Fibroblast of skin of scalp (primary cell): ENCODE results near the gene LRRC61. TPM values are rescaled to one million over a fixed set of nuclear protein-coding genes. Genes with fewer than 3 reads are reported as not detected.
"Not testable (repeated sequence)": the region's sequence is repeated elsewhere in the genome, so short reads cannot be mapped to it uniquely, and the experiment has no call there.

ENCODE experiments used
- DNase-seq: peaks from one replicate; pipeline ENCODE4 v3.0.0-alpha.2; 2013
- polyA plus RNA-seq, 2 experiments: library from polyadenylated mRNA; unstranded; fragments of 120-200 nt; gene quantifications; one replicate each; pipeline ENCODE4 v1.2.1, GENCODE V29; 2013; ENCODE audit not compliant: insufficient read length in 2 of 2

The LRRC61 gene, protein sequence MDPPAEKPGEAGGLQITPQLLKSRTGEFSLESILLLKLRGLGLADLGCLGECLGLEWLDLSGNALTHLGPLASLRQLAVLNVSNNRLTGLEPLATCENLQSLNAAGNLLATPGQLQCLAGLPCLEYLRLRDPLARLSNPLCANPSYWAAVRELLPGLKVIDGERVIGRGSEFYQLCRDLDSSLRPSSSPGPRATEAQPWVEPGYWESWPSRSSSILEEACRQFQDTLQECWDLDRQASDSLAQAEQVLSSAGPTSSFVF
- polyA plus RNA-seq (2013, experiment 1 of 2; ENCODE audit: insufficient read length): 0.72 TPM
- polyA plus RNA-seq (2013, experiment 2 of 2; ENCODE audit: insufficient read length): 1.2 TPM

DNA sequence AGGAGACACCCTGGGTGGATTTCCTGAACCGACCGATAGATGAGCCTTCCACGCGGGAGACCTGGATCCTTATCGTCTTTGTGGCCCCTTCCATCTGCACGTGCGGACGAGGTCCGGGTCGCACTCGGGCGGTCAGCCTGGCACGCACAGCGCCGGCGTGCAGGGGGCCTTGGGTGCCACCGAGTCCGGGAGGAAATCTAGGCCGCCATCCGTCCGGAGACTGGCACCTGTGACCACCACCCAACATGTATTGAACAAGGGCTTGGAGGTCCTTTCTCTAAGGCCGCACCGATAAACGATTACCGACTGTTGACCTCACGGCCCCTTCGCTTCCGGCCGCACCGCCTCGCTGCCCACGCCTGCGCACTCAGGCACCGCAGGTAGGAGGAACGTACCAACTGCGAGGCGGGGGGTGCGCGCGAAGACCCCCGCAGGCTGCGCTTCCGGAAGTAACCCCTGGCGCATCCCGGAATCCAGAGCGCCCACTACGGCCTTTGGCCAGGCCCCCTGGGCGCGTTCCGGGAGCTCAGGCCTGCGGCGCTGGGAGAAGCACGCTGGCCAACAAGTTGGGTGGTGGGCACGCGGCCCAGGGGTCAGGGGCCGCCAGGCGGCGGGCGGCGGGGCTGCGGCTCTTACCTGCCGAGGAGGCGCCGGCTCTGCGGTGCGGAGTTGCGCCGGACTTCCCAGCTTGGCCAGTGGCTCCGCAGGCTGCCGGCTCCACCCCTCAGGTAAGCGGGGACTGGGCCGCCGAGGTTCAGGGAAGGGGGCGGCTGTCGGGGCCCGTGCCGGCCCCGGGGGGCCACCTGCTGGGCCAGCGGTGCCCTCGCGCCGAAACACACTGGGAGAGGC is at the start of gene LRRC61, which contains the start of gene ACTR3C:
Gene LRRC61 (plus strand): TSS at position 523 of the 849 bp plus-strand sequence. CDS start 13,507 bp downstream, outside the sequence.
Gene ACTR3C (minus strand): TSS at position 713 of the 849 bp plus-strand sequence. CDS start 28,249 bp downstream, outside the sequence.
- peak; percentile 8 for DNase-seq

DNA sequence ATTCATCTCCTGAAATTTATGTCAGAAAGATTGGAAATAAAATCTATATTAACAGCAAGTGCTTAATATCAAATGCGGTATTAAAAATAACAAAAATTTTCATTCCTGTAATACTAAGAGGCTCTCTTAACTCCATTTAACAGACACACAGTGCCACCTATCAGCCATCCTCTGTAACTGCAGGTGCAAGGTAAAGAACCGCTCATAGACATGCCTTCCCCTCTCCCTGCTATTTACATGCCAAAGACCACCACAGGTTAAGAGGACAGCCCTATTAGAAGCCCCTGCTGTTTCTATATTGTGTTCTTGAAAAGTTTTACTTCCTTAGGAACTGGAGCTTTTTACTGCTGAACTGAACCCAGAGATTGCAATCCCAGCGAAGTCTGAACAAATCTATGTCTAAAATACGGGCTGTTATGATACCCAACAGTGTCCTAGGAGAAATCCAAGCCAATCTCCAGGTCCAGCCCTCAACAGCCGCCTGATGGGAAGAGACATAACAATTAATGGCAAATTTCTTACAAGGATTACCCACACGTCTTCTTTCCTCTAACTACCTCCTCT is 46.9 kb upstream of the LRRC61 start:
- peak; percentile 35 for DNase-seq

DNA sequence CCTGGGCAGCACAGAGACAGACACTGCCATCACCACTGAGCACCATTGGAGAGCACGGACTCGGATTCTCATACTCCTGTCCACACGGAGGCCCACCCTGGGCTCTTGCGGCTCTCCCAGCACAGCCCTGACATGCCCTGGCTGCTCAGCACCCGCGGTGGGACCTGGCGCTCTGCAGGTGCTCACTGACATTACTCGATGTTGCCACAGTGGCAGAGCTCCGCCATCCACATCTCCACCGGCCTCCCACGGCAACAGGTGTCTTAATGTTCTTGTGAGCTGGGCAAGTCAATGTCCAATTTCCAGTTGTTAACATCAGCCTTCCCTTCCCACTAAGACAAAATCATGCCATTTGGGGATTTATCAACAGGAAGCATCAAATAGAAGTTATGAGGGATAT is 44.8 kb upstream of the LRRC61 start:
- DNase-seq: not testable (repeated sequence)

DNA sequence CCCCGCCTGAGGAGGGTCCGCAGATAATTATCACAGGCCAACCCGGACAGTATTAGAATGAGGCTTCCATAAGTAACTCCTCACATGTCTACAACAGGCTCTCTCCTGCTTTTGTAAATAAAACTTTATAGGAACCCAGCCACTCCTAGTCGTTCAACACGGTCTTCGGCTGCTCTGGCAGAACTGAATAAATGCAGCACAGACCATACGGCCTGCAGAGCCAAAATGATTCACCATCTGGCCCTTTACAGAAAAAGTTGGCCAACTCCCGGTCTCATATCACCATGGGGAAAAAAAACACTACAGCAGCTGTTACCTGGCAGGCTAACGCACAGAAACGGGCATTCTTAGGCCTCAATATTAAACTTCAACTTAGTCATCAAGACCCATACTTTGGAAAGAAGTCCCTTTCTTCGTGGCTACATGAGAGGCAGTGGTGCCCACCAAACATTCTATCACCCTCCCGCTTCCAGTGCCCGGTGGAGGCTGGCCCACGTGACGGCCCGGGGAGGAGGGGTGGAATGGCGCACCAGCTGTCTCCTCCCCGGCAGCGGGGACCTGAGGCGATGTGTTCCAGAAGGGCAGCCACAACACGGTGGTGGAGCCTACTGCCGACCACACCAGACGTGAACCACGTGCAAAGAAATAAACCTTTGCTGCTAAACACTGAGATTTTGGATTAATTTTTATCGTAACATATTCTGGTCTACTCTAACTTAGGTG is 41.3 kb upstream of the LRRC61 start:
- DNase-seq: not testable (repeated sequence)

DNA sequence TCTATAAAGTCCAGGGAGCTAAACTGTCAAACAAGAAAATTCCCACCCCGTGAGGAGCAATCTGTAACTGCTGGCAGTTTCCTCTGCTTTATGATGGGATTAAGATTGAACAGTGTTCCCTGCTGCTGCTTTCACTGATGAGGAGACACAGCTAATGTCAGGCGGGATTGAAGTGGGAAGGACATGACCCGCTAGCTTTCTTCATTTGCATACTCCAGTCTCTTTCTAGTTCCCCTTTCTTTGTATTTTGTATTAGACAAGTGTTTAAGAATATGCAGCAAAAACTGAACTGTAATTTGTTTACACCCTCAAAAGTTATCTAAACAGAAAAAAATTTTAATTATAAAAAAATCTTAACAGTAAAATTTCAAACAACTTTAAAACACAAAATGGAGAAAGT is 40.0 kb upstream of the LRRC61 start:
- DNase-seq: not testable (repeated sequence)

DNA sequence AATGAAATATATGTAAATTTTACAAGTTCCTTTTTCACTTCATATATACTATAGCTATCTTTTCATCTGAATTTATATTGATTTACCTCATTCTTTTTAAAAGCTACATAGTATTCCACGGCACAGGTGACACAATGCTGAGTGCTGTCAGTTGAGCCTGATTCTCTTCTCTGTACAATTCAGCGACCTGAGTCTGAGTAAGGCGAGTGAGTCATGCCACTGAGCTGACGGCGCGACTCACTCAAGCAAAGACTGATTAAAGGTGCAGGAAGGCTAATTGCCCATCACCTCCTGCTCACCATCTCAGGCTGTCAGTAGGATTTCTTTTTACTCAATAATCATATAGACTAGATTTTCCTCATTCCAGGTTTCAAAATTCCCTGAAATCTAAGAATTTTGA is 39.5 kb upstream of the LRRC61 start:
- DNase-seq: not testable (repeated sequence)

DNA sequence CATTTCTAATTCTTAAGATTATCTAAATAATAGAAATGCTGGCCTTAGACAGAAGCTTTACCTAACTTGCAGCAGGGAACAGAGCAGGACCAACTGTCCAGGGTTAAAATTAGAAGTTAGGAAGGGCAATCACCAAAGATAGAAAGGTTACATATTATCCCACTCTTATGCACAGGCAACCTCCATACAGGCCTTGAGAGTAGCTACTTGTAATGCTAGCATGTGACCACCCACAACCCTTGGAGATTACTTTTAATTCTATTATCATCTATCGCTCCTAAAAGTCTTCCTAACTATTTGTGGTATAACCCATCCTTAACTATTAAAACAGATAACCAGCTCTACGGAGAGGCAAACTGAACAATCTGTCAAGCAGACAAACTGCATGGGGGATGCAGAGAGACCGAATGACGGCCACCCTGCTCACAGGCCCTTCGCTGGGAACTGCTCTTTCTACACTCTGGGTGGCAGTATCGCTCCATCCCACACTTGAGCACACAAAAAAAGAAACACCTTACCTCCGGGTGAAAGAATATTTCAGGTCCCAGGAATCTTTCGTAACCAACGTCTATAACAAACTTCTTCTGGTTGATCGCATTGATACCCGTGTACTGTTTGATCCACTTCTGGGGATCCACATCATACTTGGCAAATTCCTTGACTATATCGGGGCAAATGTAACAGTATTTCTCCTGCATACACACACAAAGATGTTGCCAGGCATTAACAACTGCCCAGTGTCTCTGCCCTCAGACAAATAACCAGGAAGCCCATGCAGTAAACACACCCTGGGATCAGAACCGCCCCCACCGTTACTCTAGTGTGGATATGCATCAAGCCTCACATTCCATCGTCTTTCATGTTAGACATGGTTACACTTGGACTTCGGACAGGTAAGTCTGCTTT is 37.1 kb upstream of the LRRC61 start:
- DNase-seq: not testable (repeated sequence)

DNA sequence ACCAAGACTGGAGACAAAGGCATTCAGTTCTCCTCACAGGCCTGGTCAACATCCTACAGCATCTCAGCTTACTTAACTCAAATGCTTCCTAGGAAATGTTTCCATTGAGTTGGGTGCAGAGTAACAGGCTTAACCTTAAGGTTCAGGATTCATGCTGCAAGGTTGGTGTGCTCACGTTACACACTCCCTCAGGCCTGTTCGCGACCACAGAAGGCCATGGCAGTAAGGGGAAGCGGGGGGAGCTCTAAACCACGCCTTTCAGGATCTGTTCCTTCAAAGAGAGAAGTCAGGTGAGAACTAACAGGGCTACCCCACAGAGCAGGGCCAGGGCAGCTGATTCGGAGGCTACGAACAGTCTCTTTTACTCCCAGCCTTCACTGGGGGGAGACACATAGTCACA is 35.3 kb upstream of the LRRC61 start:
- DNase-seq: not testable (repeated sequence)

DNA sequence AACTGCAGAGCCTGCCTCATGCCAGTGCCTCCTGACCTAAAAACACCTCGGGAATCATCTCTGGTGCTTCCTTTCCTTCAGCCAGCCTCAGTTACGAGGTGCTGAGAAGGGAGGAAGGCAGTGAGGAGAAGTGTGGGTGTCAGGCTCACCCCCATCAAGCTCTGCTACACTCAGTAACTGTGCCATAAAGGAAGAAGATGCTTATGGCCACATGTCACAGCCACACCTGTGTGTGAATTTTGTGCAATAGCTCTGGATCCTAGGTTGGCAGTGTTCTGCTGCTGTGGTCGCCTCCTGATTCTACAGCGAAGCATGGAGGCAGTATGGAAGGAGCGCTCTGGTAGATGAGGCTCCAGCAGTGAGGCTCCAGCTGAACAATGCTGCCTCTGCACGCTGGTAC is 34.3 kb upstream of the LRRC61 start:
- DNase-seq: not testable (repeated sequence)

DNA sequence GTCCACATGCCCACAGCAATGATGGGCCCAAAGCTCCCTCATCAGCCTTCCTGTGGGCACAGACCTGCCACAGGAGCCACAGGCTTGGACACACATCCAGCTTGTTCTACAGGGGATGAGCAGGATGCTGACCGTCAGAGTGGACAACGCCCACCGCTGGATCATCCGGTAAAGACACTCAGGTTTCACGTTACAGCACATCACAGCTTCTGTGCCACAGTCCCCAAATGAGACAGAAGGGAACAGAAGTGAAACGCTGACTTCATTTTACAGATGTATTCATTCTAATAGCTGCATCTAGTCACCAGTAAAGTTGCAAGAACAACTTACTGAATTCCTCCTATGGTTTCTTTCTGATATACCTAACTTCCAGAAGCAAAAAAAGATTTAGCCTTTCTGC is 32.8 kb upstream of the LRRC61 start:
- not testable (repeated sequence) for DNase-seq

DNA sequence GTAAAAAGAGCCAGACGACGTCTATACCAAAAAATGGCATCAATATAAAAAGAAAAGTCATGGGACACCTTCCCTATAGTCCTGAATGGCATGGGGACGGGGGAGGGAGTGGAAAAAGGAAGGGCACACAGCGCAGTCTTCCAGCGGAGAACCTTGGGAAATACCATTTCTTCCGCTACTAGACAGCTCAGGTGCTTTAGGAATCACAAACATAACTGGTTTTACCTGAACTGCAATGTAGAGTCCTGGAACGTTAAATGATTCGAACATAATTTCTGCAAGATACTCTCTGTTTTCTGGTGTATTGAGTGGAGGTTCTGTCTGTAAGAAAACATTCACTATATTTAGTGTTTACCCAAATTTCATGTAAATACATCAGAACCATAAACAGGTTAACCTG is 28.1 kb upstream of the LRRC61 start:
- not testable (repeated sequence) for DNase-seq

DNA sequence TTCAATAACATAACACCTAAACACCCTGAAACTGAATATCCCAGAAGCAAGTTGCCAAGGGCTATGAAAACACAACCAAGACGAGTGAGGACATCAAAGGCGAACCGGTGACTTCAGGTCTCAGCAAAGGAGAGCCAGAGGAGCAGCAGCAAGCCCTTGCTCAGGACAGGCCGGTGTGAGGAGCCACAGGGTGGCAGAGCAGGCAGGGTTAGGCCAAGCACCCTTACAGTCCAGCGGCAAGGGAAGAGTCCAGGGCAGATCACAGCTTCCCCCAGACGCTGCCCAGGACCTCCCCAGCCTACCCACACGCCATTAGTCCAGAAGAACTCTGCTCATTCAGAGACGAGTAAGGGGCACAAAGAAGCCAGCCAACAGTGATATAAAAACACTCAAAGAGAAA is 27.5 kb upstream of the LRRC61 start:
- DNase-seq: not testable (repeated sequence)

DNA sequence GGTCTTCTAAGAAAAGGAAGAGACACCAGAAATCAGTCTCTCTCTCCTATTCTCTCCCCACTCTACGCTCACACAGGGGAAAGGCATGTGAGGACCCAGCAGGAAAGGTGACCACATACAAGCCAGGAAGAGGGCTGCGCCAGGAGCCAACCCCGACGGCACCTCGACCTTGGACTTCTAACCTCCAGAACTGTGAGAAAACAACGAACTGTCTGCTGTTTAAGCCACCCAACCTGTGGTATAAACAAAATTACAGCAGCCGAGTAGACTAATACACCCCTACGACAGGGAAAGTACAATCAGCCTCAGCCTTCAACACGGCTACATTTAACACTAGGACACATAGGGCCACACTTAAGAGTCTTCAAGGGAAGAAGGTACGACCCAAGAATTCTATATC is 26.4 kb upstream of the LRRC61 start:
- DNase-seq: not testable (repeated sequence)

DNA sequence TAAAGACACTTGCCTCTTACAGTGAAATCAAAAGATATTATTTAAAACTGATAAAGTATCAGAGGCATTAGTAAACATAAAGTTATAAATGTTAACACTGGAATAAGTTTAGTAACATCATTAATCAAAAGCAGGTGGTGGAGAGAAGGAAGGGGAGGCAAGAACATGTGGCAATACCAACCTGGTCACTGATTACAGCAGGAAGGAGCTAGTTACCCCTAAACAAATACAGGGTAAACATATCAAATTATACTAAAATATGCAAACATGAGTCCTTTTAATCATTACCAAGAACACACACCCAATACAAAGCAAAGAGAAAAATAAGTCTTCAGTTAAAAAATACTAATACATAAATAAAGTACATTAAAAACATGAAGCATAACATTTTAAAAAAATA is 25.2 kb upstream of the LRRC61 start:
- DNase-seq: not testable (repeated sequence)

DNA sequence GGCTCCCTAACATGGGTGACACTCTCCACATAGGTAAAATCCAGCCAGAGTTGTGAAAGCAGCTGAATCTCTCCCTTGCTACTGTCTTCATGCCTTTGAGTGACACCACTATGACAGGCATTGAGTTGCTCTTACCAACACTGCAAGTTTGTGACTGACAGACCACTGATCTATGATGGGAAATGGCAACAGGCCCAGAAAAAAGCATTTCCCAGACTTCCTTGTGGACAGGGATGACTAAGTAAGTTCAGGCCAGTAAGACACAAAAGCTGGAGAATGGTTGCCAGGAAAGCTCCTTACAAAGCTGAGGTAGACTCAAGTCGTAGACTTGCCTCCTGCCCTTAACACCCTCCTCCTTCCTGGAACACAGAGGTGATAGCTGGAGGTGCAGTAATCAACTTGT is 20.2 kb upstream of the LRRC61 start:
- DNase-seq: not testable (repeated sequence)

DNA sequence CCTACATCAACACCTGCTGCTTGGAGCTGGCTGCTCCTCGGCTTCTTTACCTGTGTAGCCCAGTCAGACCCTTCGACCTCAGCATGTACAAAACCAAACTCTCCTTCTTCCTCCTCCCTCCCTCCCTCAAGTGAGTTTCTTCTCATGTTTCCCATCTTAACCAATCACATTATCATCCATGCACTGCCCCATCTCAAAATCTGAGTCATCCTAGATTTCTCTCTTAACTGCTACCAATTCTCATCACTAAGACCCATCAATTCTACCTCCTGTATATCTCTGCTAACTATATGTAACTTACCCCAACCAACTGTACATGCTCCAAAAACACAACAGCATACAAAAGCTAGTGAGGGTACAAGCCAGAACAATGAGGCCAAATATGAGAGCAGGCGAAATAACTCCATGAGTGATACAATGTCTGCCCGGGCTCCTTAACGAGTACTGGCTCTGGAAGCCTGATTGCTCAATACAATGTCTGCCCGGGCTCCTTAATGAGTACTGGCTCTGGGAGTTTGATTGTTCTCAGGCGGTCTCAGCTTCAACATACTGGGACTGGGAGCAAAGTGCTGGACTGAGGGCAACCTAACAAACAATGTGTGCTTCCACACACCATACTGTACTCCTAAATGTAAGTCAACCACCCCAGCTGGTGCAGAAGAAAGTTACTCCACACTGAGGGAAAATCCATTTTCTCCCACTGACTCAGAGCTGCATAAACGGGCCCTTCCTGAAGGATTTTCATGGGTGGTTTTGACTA is 18.5 kb upstream of the LRRC61 start:
- DNase-seq: not testable (repeated sequence)

DNA sequence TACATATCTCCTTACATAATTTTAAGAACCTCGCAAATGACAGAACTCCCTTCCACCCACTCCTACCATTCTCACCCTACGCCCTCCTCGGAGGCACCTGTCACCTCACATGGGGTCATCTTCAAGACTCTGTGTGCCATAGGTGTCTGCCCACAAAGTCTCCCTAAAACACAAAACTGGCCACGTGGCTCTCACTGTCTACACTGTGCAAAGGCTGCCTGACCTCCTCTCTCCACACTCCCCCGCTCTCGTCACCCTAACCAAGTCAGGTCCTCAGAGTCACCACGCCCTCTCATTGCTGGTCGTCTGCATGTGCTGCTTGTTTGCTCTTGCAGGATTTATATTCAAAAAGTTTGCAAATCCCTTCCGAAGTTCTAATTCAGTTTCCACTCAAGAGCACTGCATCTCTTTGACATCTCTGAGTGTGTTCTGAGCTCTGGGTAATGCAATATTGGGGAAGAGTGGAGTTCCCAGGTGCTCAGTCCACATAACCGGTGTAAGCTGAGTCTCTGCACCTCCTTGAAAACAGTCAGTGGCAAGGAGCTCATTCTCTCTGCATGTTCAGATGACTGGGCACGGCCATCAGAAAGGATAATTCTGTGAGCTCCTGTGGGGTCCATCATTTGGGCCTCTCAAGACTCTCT is 17.8 kb upstream of the LRRC61 start:
- not testable (repeated sequence) for DNase-seq

DNA sequence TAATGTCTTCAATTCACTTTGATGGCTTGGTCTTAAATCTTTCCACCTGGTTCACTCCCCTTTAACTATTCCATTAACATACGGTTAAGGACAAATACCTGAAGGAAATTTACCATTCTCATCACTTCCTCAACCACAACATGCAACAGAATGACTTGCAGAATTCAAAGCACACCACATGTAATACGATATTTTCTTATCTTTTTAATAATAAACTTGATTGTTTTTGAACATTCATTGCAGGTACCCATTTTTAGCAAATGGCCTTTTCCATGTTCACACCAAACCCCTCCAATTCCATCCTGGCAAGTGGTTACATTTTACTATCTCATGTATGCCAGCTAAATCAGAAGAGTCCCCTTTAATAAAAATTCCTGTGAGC is 17.3 kb upstream of the LRRC61 start:
- DNase-seq: not testable (repeated sequence)

DNA sequence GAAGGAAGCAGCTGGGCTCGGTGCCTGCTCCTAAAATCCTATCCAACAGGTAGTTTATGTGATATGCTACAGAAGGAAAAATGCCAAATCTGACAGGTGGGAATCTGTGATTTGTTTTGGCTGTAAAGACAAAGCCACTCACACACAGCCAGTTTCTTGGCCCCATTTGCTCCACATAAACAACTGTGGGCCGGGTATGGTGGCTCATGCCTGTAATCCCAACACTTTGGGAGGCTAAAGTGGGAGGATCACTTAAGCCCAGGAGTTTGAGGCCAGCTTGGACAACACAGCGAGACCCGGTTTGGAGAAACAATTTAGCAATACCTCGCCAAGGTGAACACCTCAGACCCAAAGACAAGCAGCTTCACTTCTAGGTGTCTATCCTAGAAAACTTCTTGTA is 16.8 kb upstream of the LRRC61 start:
- DNase-seq: not testable (repeated sequence)

DNA sequence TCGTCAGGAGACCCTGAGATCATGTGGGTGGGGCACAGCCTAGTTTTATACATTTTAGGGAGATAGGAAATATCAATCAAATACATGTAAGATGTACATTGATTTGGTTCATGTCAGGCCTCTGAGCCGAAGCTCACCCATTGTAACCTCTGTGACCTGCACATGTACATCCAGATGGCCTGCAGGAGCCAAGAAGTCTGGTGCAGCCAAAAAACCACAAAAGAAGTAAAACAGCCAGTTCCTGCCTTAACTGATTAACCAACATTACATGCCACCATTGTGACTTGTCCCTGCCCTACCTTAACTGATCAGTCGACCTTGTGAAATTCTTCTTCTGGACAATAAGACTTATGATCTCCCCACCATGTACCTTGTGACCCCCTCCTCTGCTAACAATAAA is 16.0 kb upstream of the LRRC61 start:
- DNase-seq: no peak
